HepG2 (cell line): ENCODE data around the gene FBRSL1. TPM values are rescaled to one million over a fixed set of nuclear protein-coding genes. Genes with fewer than 3 reads are reported as not detected.

Source experiments
- ATAC-seq: fragments of 200-7000 bp; cut with Tn5 transposase; 3 replicates; pipeline ENCODE4 v1.9.1; 2020; ENCODE audit warnings: mild to moderate bottlenecking, moderate library complexity
- BruUV-seq: library from RNA; stranded (reverse); fragments of 400-500 nt; replicated peaks from 2 replicates; lab custom pipeline; 2021; lab: Mats Ljungman, UMichigan
- CTCF ChIA-PET: fragments of 300-600 bp; formaldehyde crosslinking; extraction: SDS; loops from one replicate; lab custom pipeline; 2021; ENCODE audit warnings: low total read pairs, inconsistent platforms, low intra/inter-chr PET ratio; lab: Yijun Ruan, JAX
- POLR2A ChIA-PET: fragments of 350-600 bp; sonication (Branson Sonifier 250); formaldehyde crosslinking; loops from one replicate; lab custom pipeline; 2020; ENCODE audit warnings: antibody characterized with exemption, inconsistent platforms; lab: Yijun Ruan, JAX
- DNase-seq: peaks from one replicate; pipeline ENCODE4 v3.0.0-alpha.2; 2015; ENCODE audit warnings: low spot score
- FAIRE-seq: peaks from 3 replicates; lab custom pipeline; 2011; peaks lifted over from hg19 to GRCh38; lab: Jason Lieb, UNC
- H2AFZ ChIP-seq: one replicate; pipeline ENCODE4 v1.6.1; 2011; ENCODE audit warnings: low read length, inconsistent platforms
- H3K27ac ChIP-seq: fragments of 300-600 bp; 3 replicates; pipeline ENCODE4 v1.8.0; 2011; ENCODE audit warnings: mixed run types, mild to moderate bottlenecking, mixed read lengths, low read length, inconsistent platforms; ENCODE audit not compliant: insufficient read depth; ENCODE audit errors: extremely low read length
- H3K27me3 ChIP-seq, 2 experiments: fragments of 200-600 bp in 1 of 2; 2 replicates in 1 of 2; 3 replicates in 1 of 2; pipeline versions ENCODE4 v1.6.0 to v1.8.0; 2011; ENCODE audit warnings: low read length in 2 of 2, mild to moderate bottlenecking in 2 of 2, moderate library complexity in 2 of 2, inconsistent platforms in 1 of 2; ENCODE audit not compliant: insufficient read depth in 2 of 2, control insufficient read depth in 1 of 2
- H3K36me3 ChIP-seq, 2 experiments: fragments of 200-600 bp in 1 of 2; replicated peaks in 1 of 2; 2 replicates in 1 of 2; 3 replicates in 1 of 2; pipeline versions ENCODE4 v1.5.1 to v1.8.0; 2011; ENCODE audit warnings: low read length in 2 of 2, inconsistent platforms in 1 of 2; ENCODE audit not compliant: insufficient read depth in 2 of 2, control insufficient read depth in 1 of 2
- H3K4me1 ChIP-seq: 2 replicates; pipeline ENCODE4 v1.5.1; 2012; ENCODE audit warnings: low read length, inconsistent platforms; ENCODE audit not compliant: insufficient read depth
- H3K4me2 ChIP-seq: 2 replicates; pipeline ENCODE4 v1.6.0; 2011; ENCODE audit warnings: low read depth, low read length, inconsistent platforms
- H3K4me3 ChIP-seq, 3 experiments: fragments of 200-600 bp in 1 of 3; sonication (generic), shearing (Covaris generic) in 1 of 3; replicated peaks in 1 of 3; 2 replicates each; pipeline ENCODE4 v1.5.1; 2011 to 2016; ENCODE audit warnings: low read length in 3 of 3, inconsistent platforms in 2 of 3, low read depth in 2 of 3, mild to moderate bottlenecking in 2 of 3, control low read depth in 1 of 3, mixed read lengths in 1 of 3; ENCODE audit not compliant: insufficient read depth in 1 of 3
- H3K79me2 ChIP-seq: one replicate; pipeline ENCODE4 v1.6.1; 2011; ENCODE audit warnings: low read length, inconsistent platforms; ENCODE audit not compliant: insufficient read depth
- H3K9ac ChIP-seq: 2 replicates; pipeline ENCODE4 v1.6.0; 2011; ENCODE audit warnings: mild to moderate bottlenecking, low read depth, low read length, inconsistent platforms; ENCODE audit not compliant: insufficient read depth
- H3K9me3 ChIP-seq: 2 replicates; pipeline ENCODE4 v1.5.1; 2012; ENCODE audit warnings: mild to moderate bottlenecking, low read length
- H4K20me1 ChIP-seq: 2 replicates; pipeline ENCODE4 v1.6.0; 2011; ENCODE audit warnings: inconsistent platforms, mild to moderate bottlenecking, low read length, moderate library complexity; ENCODE audit not compliant: insufficient read depth
- ATAD3A ChIP-seq: sonication (generic); formaldehyde crosslinking; IDR thresholded peaks from 2 replicates; pipeline ENCODE4 v1.4.0; 2020; ENCODE audit warnings: missing genetic modification reagents
- BRF2 ChIP-seq: sonication (generic); formaldehyde crosslinking; IDR thresholded peaks from 2 replicates; pipeline ENCODE4 v1.8.1; 2022; ENCODE audit warnings: mild to moderate bottlenecking, missing genetic modification reagents
- EP300 ChIP-seq, 3 experiments: sonication (generic) in 1 of 3; formaldehyde crosslinking in 1 of 3; IDR thresholded peaks; 2 replicates each; pipeline versions ENCODE4 v1.5.1 to v1.6.1; 2011 to 2020; ENCODE audit warnings: low read depth in 2 of 3, low read length in 2 of 3, borderline replicate concordance in 1 of 3, improper control_type of control experiment in 1 of 3, mild to moderate bottlenecking in 1 of 3, missing genetic modification reagents in 1 of 3, moderate library complexity in 1 of 3
- HDAC6 ChIP-seq: fragments of 200-600 bp; sonication (generic); IDR thresholded peaks from 2 replicates; pipeline ENCODE4 v1.7.0; 2017; ENCODE audit warnings: mild to moderate bottlenecking, antibody characterized with exemption, low read length, low read depth
- HNF4A ChIP-seq: sonication (generic); formaldehyde crosslinking; IDR thresholded peaks from 2 replicates; pipeline ENCODE4 v1.4.0; 2020; ENCODE audit warnings: missing genetic modification reagents
- HNRNPLL ChIP-seq: fragments of 200-400 bp; formaldehyde crosslinking; IDR thresholded peaks from 2 replicates; pipeline ENCODE4 v1.6.1; 2017; ENCODE audit warnings: mild to moderate bottlenecking, low read depth, low read length; ENCODE audit not compliant: poor library complexity, severe bottlenecking
- NR1H2 ChIP-seq: sonication (generic); formaldehyde crosslinking; IDR thresholded peaks from 2 replicates; pipeline ENCODE4 v1.8.1; 2022; ENCODE audit warnings: low read depth, missing genetic modification reagents, borderline replicate concordance
- RBAK ChIP-seq: sonication (generic); formaldehyde crosslinking; IDR thresholded peaks from 2 replicates; pipeline ENCODE4 v1.5.1; 2020; ENCODE audit warnings: mild to moderate bottlenecking, missing genetic modification reagents
- YY1 ChIP-seq: IDR thresholded peaks from 2 replicates; pipeline ENCODE4 v1.6.1; 2011; ENCODE audit warnings: low read length, low read depth, moderate library complexity, mild to moderate bottlenecking; ENCODE audit not compliant: insufficient read depth, insufficient replicate concordance
- ZHX1 ChIP-seq: sonication (generic); formaldehyde crosslinking; IDR thresholded peaks from 2 replicates; pipeline ENCODE4 v1.8.1; 2022; ENCODE audit warnings: low read depth, mild to moderate bottlenecking, missing genetic modification reagents
- ZNF280D ChIP-seq: sonication (generic); formaldehyde crosslinking; IDR thresholded peaks from 2 replicates; pipeline ENCODE4 v1.5.1; 2020; ENCODE audit warnings: mild to moderate bottlenecking, missing genetic modification reagents
- ZNF329 ChIP-seq: sonication (generic); formaldehyde crosslinking; IDR thresholded peaks from 2 replicates; pipeline ENCODE4 v1.9.0; 2021; ENCODE audit warnings: low read depth, mild to moderate bottlenecking, missing genetic modification reagents
- ZNF331 ChIP-seq: sonication (generic); formaldehyde crosslinking; IDR thresholded peaks from 2 replicates; pipeline ENCODE4 v1.4.0; 2020; ENCODE audit warnings: missing genetic modification reagents
- ZNF557 ChIP-seq: sonication (generic); formaldehyde crosslinking; IDR thresholded peaks from 2 replicates; pipeline ENCODE4 v1.4.0; 2020; ENCODE audit warnings: missing genetic modification reagents
- ZNF792 ChIP-seq: IDR thresholded peaks from 2 replicates; pipeline ENCODE4 v1.6.1; 2016
- ZNF883 ChIP-seq: sonication (generic); formaldehyde crosslinking; IDR thresholded peaks from 2 replicates; pipeline ENCODE4 v1.5.1; 2020; ENCODE audit warnings: mild to moderate bottlenecking, missing genetic modification reagents; ENCODE audit errors: not compliant biosample characterization
- WGBS: methylation state at CpG from one replicate; pipeline ENCODE4 v1.1.6; 2017; ENCODE audit warnings: low lambda C conversion rate; 5-methylcytosine and 5-hydroxymethylcytosine counted together
- in situ Hi-C: cut with HindIII; loops from 2 replicates; pipeline ENCODE4 v1.10.0; 2017; ENCODE audit warnings: low pct_unique_long_range_greater_than_20kb; ENCODE audit not compliant: extremely low pct_ligation_motif_present
- intact Hi-C: fragments of 100-400 bp; cut with micrococcal nuclease; formaldehyde crosslinking; loops from one replicate; pipeline ENCODE4 v1.10.0; 2022; ENCODE audit not compliant: unreplicated experiment
- polyA plus RNA-seq, 8 experiments: library from polyadenylated mRNA; depleted of rRNA in 3 of 8; stranded (reverse) in 7 of 8; unstranded in 1 of 8; fragments of >200 nt; fragmentation: Illumina TruSeq in 4 of 8; extraction: Trizol in 4 of 8; gene quantifications; 2 replicates each; pipeline versions ENCODE4 v1.2.1 to v1.2.3, GENCODE V29; 2011 to 2016; ENCODE audit warnings: low read depth in 4 of 8, missing spikeins in 1 of 8, mixed read lengths in 1 of 8; ENCODE audit not compliant: insufficient read depth in 1 of 8
- total RNA-seq, 5 experiments: library from RNA; depleted of rRNA; stranded (reverse); fragments of >200 nt; fragmentation: Illumina TruSeq; extraction: Trizol; gene quantifications; 2 replicates each; pipeline ENCODE4 v1.2.3, GENCODE V29; 2016; ENCODE audit warnings: low read depth in 1 of 5

The FBRSL1 gene
- total and polyA plus RNA-seq, 2 of the 13 experiments (the other 11 are each of a cell fraction or from before 2014, with no cell fraction given) = 3.6 to 7.9 TPM

DNA sequence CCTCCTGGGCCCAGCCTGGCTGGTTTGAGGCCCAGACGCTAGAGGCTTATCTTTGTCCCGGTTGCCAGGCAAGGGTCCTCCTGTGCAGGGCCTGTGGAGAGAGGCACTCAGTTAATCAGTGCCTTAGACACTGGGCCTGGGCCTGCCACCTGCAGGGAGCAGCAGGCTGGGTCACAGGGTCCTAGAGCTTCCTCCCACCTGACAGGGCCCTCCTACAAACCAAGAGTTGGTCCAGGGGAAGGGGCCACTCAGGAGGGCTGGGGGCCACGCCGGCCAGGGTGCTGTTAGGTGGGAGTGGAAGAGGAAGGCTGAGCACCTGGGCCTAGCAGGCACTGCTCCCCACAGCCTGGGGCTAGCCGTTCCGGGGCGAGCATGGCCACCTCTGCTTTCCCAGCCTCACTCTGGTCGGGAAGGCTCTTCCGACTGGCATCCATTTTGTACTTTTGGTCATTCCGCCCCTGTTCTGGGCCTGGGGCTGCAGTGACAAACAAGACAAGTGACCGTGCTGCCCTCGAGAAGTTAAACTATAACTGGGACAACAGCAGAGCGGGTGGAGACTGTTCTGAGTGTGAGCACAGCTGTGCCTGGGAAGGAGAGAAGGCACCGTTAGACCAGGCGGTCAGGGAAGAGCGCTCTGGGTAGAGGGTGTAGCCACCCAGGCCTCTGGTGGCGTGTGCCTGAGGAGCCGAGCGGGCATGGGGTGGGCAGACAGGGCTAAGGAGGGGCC is 27.2 kb downstream of the FBRSL1 start:
- peak; percentile 87 for DNase-seq
- TSS peak; percentile 85 for BruUV-seq
- TF ChIP-seq ZNF331 (CRISPR knock-in tag) (peak; percentile 90), ZNF280D (CRISPR knock-in tag) (peak; percentile 58; the same call in 1 of the 2 replicates), ZNF883 (CRISPR knock-in tag) (no peak), HDAC6 (no peak), BRF2 (no peak), ATAD3A (CRISPR knock-in tag) (no peak), YY1 (peak; percentile 86), NR1H2 (CRISPR knock-in tag) (peak; percentile 82; the same call in 1 of the 2 replicates), EP300 (IDR thresholded peaks at IDR 0.05; ENCODE audit: low read depth in 2 of 2, low read length in 2 of 2) (no peak), EP300 (CRISPR knock-in tag; IDR thresholded peaks at IDR 0.05; ENCODE audit: borderline replicate concordance) (no peak), ZNF792 (CRISPR knock-in tag) (peak; percentile 86), HNF4A (peak; percentile 57), RBAK (CRISPR knock-in tag) (peak; percentile 76; the same call in 1 of the 2 replicates), ZNF557 (CRISPR knock-in tag) (no peak), ZHX1 (CRISPR knock-in tag) (peak; percentile 80; the same call in 1 of the 2 replicates), HNRNPLL (peak; percentile 35), ZNF329 (CRISPR knock-in tag) (0 out of 2 replicates have a peak, but pooled peaks have one; percentile 27)

More for the DNA sequence above, 27.2 kb downstream of the FBRSL1 start:
- peaks cover 9% of the 10 kb centered on the region for H3K9me3 ChIP-seq
- in situ Hi-C loops (no loop called here), intact Hi-C loops (loop anchor here (2.0 kb wide), 1 partner anchor 24 kb away; no protein-coding TSS in a partner anchor)
- H3K79me2 ChIP-seq = no peaks in the 10 kb centered on the region
- H3K36me3 ChIP-seq = peaks cover 2 to 5% of the 10 kb centered on the region in 2 experiments; a peak in 3 of 5 replicates
- H3K9ac ChIP-seq = peak overlapping the region; percentile 70
- peak overlapping the region; percentile 38 to 73 (median 56); a peak in 5 of 6 replicates for H3K4me3 ChIP-seq
- H3K27ac ChIP-seq = peak overlapping the region; percentile 92
- WGBS = 0% methylated on average over 14 of the region's 19 CpGs
- FAIRE-seq (peak; percentile 98), ATAC-seq (peak; percentile 91)
- no peaks in the 10 kb centered on the region; the same call in 1 of the 2 replicates for H4K20me1 ChIP-seq
- no peaks in the 10 kb centered on the region for H3K27me3 ChIP-seq
- POLR2A ChIA-PET = interaction anchor here (0.6 kb wide), 1 partner anchor 101 kb away, joined by 3 read pairs; no protein-coding TSS in a partner anchor
- CTCF ChIA-PET = no interaction called here
- H3K4me2 ChIP-seq = peak overlapping the region; percentile 85
- H3K4me1 ChIP-seq = peaks cover 23% of the 10 kb centered on the region
- no peak overlapping the region for H2AFZ ChIP-seq
